GM20000 (cell line): ENCODE results near the gene ZNF444.
"Not testable (repeated sequence)": the region's sequence is repeated elsewhere in the genome, so short reads cannot be mapped to it uniquely, and the experiment has no call there.

Source experiments
- DNase-seq: peaks from one replicate; pipeline ENCODE4 v3.0.0; 2012; ENCODE audit warnings: low spot score
- CTCF ChIP-seq: IDR thresholded peaks from 2 replicates; pipeline ENCODE4 v1.5.1; 2012; ENCODE audit warnings: mild to moderate bottlenecking, control low read depth; ENCODE audit errors: extremely low read depth, missing control alignments

Gene ZNF444

GRCh38 chr19:56097776-56098175 is 43.3 kb upstream of the ZNF444 start:
- DNase-seq, result no peak
- TF ChIP-seq CTCF, result no peak

DNA sequence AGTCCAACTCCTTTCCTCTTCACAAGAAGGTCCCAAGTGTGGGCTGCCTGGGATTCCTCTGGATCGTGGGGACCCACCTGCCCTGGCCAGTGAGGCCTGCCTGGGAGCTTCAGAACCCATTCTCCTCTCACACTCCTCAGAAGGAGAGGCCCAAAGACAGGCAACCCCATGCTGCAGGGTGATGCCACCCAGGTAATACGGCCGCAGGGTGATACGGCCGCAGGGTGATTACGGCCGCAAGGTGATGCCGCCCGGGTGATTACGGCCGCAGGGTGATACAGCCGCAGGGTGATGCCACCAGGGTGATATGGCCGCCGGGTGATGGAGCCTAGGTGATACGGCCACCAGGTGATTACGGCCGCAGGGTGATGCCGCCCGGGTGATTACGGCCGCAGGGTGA is 42.9 kb upstream of the ZNF444 start:
- not testable (repeated sequence) for DNase-seq

- DNase-seq, result peak; percentile 23
- no peak for TF ChIP-seq CTCF
Observed at GRCh38 chr19:56098731-56099568, 42.1 kb upstream of the ZNF444 start.

- peak; percentile 30 for DNase-seq
- no peak for TF ChIP-seq CTCF
Observed at GRCh38 chr19:56099638-56100539, 41.2 kb upstream of the ZNF444 start.

GRCh38 chr19:56101095-56101494 is 40.0 kb upstream of the ZNF444 start:
- DNase-seq, result no peak
- TF ChIP-seq CTCF, result no peak

DNA sequence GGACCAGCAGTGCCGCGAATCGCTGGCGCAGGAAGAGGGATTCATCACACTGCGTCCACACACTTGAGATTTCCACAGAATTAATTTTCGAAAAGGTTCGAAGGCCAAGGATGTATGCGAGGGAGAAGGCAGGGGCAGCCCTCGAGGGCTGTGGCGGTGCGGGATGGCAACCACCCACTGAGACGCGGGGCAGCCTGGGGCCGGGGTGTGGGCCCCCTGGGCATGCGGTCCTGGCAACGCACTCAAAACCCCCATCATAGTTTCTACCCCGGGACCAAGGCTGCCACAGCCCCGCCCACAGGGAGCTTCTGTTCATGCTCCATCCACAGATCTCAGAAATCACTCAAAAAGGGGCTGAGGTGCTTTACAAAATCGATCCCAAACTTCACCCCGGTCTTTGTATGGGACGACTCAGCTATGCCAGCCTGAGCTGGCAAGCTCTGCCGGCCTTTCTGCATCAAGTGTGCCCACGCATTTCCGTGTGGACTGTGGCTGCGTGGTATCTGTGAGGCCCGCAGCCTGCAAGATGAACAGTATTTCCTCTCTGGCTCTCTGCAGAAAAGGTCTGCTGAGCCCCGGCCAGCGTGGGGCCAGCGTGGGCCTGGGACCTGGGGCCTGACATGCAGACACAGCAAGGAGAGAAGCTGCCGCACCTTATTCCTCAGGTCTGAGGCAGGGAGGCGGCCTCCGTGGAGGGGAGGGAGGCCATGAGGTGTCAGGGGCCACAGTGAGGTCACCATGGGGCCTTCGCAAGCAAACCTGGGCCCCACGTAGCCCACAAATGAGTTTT is 39.1 kb upstream of the ZNF444 start:
- no peak for DNase-seq
- TF ChIP-seq CTCF, result no peak

GRCh38 chr19:56103027-56103614 is 38.0 kb upstream of the ZNF444 start:
- TF ChIP-seq CTCF, result no peak
- DNase-seq, result no peak
